Measurements from ENCODE around the gene DAPL1.

GRCh38 chr2:158774681-158775080 is 20.4 kb upstream of the DAPL1 start:
- TF ChIP-seq NRF1 (IDR thresholded peaks at IDR 0.05; ENCODE audit: low read depth, low read length) (no peak), POLR2AphosphoS5 (IDR thresholded peaks at IDR 0.05; ENCODE audit: low read depth, low read length) (no peak), SMC3 (IDR thresholded peaks at IDR 0.05; ENCODE audit: low read depth, low read length) (no peak), CTCF (IDR thresholded peaks at IDR 0.05) (no peak)
